ENCODE data around the gene CCL15. TPM values are rescaled to one million over a fixed set of nuclear protein-coding genes. Genes with fewer than 3 reads are reported as not detected.

The CCL15 gene
- total and polyA plus RNA-seq, 4 donors, result 7.1 TPM; not detected in 3

Other genes starting within 250 kb of the CCL15 start
- not detected for gene GAS2L2, start 248.3 kb downstream of the CCL15 start, total RNA-seq
- under 1 TPM in 1 of 2 donors, not detected in 1; 0.05 TPM for gene GAS2L2, start 248.3 kb downstream of the CCL15 start, polyA plus RNA-seq
- gene C17orf50, start 240.7 kb downstream of the CCL15 start, total RNA-seq, result not detected
- gene C17orf50, start 240.7 kb downstream of the CCL15 start, polyA plus RNA-seq, result not detected
- 1 to 10 TPM; 4.5 to 6.4 TPM for gene MMP28, start 205.9 kb downstream of the CCL15 start, total RNA-seq
- gene MMP28, start 205.9 kb downstream of the CCL15 start, polyA plus RNA-seq, result 1 to 10 TPM; 1.5 to 5.4 TPM
- gene TAF15, start 192.1 kb downstream of the CCL15 start, total RNA-seq, result 100 to 1,000 TPM; 136 to 167 TPM
- gene TAF15, start 192.1 kb downstream of the CCL15 start, polyA plus RNA-seq, result 100 to 1,000 TPM in 1 of 2 donors, 10 to 100 TPM in 1; 86.2 to 143 TPM
- gene HEATR9, start 132.7 kb downstream of the CCL15 start, total RNA-seq, result not detected
- gene HEATR9, start 132.7 kb downstream of the CCL15 start, polyA plus RNA-seq, result not detected
- gene CCL5, start 121.2 kb downstream of the CCL15 start, total RNA-seq, result 1 to 10 TPM; 6.7 to 7.5 TPM
- gene CCL5, start 121.2 kb downstream of the CCL15 start, polyA plus RNA-seq, result 1 to 10 TPM; 1.5 to 9.4 TPM
- gene RDM1, start 70.8 kb downstream of the CCL15 start, total RNA-seq, result not detected
- gene RDM1, start 70.8 kb downstream of the CCL15 start, polyA plus RNA-seq, result not detected
- gene LYZL6, start 57.8 kb downstream of the CCL15 start, total RNA-seq, result not detected
- gene LYZL6, start 57.8 kb downstream of the CCL15 start, polyA plus RNA-seq, result not detected
- gene CCL16, start 20.1 kb downstream of the CCL15 start, total RNA-seq, result 1 to 10 TPM; 1.1 to 1.9 TPM
- not detected for gene CCL16, start 20.1 kb downstream of the CCL15 start, polyA plus RNA-seq
- gene CCL14, start 14.8 kb downstream of the CCL15 start, total RNA-seq, result 100 to 1,000 TPM; 136 to 224 TPM
- 1 to 10 TPM; 4.0 to 8.8 TPM for gene CCL14, start 14.8 kb downstream of the CCL15 start, polyA plus RNA-seq
- gene CCL23, start 16.4 kb upstream of the CCL15 start, total RNA-seq, result 1 to 10 TPM; 5.6 to 8.6 TPM
- gene CCL23, start 16.4 kb upstream of the CCL15 start, polyA plus RNA-seq, result not detected
- gene CCL18, start 62.7 kb upstream of the CCL15 start, total RNA-seq, result 10 to 100 TPM in 1 of 2 donors, 1 to 10 TPM in 1; 5.6 to 39.0 TPM
- gene CCL18, start 62.7 kb upstream of the CCL15 start, polyA plus RNA-seq, result 10 to 100 TPM in 1 of 2 donors, under 1 TPM in 1; 0.64 to 53.0 TPM
- gene CCL3, start 88.6 kb upstream of the CCL15 start, total RNA-seq, result 10 to 100 TPM in 1 of 2 donors, 1 to 10 TPM in 1; 6.6 to 17.9 TPM
- 10 to 100 TPM in 1 of 2 donors, 1 to 10 TPM in 1; 4.0 to 38.3 TPM for gene CCL3, start 88.6 kb upstream of the CCL15 start, polyA plus RNA-seq
- gene CCL4, start 102.3 kb upstream of the CCL15 start, total RNA-seq, result 10 to 100 TPM in 1 of 2 donors, 1 to 10 TPM in 1; 6.4 to 12.5 TPM
- gene CCL4, start 102.3 kb upstream of the CCL15 start, polyA plus RNA-seq, result 10 to 100 TPM in 1 of 2 donors, 1 to 10 TPM in 1; 1.9 to 13.5 TPM
- 10 to 100 TPM in 1 of 2 donors, 1 to 10 TPM in 1; 5.0 to 13.8 TPM for gene TBC1D3B, start 175.1 kb upstream of the CCL15 start, total RNA-seq
- 1 to 10 TPM in 1 of 2 donors, not detected in 1; 5.1 TPM for gene TBC1D3B, start 175.1 kb upstream of the CCL15 start, polyA plus RNA-seq
- gene CCL3L1, start 195.2 kb upstream of the CCL15 start, total RNA-seq, result 1 to 10 TPM in 1 of 2 donors, not detected in 1; 1.3 TPM
- gene CCL3L1, start 195.2 kb upstream of the CCL15 start, polyA plus RNA-seq, result under 1 TPM in 1 of 2 donors, not detected in 1; 0.63 TPM
- 1 to 10 TPM in 1 of 2 donors, under 1 TPM in 1; 0.94 to 1.4 TPM for gene CCL4L2, start 209.5 kb upstream of the CCL15 start, total RNA-seq
- 1 to 10 TPM in 1 of 2 donors, under 1 TPM in 1; 0.41 to 4.5 TPM for gene CCL4L2, start 209.5 kb upstream of the CCL15 start, polyA plus RNA-seq